GM12801 (cell line): ENCODE measurements around the gene EXD3.

Experiments
- TF ChIP-seq, protein P1 (sequence below): IDR thresholded peaks from one replicate; pipeline ENCODE4 v1.5.1; 2011; ENCODE audit warnings: control low read depth; ENCODE audit not compliant: insufficient read length; ENCODE audit errors: extremely low read depth

The EXD3 gene

DNA sequence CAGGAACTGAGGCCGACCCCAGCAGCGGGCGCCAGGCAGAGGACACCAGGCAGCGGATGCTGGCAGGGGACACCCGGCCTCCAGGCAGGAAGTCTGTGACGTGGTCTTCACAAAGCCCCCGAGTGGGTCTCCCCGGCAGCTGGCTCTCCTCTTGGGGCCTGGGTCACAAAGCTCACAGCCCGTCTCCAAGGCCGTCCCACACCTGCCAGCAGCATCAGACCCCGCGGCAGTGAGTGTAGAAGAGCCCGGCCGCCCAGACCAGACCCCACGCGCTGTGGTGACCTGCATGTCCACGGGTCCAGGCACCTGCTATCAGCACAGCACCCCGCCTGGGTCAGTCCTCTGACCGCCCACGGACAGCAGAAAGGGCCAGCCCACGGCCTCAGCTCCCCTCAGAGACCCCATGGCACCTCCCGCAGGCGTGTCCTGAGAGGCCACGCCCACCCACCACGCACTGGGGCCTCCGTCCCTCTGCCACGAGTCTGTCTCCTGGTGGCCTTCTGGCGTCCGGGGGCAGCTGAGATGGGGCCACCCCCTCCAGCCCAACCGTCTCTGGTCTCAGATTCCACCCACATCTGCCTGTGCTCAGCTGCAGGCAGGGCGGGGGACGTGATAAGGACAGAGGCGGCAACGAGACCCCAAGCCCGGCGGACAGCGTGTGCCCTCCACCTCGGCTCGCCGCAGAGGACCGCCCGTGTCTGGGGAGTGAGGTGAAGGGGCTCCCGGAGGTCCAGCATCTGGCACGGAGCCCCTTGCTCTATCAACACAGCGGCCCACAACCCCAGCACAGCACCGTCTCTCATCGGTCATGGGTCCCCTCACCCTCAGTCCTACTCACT is 34.2 kb downstream of the EXD3 start:
- TF ChIP-seq, protein P1, sequence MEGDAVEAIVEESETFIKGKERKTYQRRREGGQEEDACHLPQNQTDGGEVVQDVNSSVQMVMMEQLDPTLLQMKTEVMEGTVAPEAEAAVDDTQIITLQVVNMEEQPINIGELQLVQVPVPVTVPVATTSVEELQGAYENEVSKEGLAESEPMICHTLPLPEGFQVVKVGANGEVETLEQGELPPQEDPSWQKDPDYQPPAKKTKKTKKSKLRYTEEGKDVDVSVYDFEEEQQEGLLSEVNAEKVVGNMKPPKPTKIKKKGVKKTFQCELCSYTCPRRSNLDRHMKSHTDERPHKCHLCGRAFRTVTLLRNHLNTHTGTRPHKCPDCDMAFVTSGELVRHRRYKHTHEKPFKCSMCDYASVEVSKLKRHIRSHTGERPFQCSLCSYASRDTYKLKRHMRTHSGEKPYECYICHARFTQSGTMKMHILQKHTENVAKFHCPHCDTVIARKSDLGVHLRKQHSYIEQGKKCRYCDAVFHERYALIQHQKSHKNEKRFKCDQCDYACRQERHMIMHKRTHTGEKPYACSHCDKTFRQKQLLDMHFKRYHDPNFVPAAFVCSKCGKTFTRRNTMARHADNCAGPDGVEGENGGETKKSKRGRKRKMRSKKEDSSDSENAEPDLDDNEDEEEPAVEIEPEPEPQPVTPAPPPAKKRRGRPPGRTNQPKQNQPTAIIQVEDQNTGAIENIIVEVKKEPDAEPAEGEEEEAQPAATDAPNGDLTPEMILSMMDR, result no peak

DNA sequence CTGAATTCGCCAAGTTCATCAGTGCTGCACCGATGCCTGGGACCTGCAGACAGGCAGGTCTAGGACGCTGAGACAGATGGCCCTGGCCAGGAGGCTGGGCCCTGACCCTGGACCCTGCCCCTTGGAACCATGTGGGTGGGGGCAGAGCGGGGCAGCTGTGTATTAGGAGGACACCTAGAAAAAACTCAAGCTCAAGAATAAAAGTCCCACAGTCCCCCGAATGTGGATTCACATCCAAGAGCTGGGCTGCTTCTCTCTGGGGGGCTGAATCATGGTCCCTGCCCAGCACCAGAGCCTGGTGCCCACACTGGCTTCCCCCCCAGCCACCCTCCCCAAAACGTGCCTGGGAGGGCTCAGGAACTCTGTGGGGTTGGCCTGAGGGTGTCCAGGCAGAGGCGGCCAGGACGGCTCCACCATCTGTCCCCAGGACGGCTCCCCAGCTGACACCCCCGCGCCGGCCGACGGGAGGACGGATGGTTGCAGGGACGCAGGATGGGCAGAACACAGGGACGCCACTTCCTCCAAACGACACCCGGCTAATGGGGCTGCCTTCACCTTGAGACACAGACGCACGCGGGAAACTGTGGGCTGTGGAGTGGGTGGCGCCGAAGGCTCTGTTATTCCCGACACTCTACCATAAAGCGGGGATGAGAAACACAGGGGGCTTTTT is 34.9 kb downstream of the EXD3 start:
- TF ChIP-seq, protein P1, result no peak

DNA sequence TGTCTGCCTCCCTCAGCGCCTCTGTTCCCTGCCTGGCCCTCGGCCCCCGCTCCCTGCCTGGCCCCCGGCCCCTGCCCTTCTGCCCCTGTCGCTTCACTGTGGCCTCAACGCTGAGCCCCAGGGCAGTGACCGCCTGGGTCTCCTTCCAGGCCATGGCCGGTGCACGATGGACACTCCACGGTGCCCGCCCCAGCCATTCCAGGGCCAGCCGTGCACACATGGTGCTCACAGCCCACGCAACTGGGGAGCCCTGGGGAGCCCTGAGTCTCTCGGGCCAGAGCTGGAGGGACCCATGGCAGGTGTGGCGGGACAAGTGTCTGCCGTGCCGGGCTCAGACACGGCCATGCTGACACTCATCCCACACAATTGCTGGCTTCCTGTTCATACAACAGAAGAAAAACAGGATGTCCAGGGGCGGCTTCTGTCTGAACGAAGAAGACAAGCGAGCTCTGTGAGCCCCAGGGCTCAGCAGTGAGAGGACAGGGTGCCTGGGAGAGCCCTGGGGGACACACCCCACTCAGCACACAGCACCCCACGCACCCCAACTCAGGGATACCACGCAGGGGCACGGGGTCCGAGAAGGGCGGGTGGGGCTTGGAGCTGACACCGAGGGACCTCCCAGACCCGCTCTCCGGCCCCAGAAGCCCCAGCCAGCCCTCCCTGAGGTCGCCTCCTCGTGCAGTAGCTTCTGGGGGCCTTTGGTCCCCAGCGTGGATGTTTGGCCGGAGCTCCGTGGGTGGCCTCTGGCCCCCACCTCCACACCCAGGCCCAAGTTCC is 35.7 kb downstream of the EXD3 start:
- TF ChIP-seq, protein P1, result no peak

DNA sequence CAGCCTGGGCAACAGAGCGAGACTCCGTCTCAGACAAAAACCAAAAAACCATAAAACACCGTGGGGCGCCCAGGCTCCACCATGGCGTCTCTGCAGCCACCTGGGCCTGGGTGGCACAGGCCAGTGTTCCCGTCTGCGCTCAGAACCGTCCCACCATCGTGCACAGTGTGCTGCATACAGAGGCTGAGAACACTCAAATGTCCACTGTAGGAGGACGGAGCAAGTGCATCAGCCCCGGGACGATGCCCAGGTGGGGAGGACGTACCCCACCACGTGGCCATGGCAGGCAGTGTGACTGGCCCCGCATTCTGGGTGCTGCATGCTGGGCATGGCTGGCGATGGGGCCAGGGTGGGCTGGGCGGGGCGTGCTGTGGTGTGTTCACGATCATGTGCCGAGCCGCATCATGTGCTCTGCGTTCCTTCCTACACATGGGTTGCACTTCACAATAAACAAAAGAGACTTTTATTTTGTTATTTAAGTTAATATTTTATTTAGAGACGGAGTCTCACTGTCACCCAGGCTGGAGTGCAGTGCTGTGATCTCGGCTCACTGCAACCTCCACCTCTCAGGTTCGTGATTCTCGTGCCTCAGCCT is 37.8 kb downstream of the EXD3 start:
- TF ChIP-seq, protein P1, result no peak

DNA sequence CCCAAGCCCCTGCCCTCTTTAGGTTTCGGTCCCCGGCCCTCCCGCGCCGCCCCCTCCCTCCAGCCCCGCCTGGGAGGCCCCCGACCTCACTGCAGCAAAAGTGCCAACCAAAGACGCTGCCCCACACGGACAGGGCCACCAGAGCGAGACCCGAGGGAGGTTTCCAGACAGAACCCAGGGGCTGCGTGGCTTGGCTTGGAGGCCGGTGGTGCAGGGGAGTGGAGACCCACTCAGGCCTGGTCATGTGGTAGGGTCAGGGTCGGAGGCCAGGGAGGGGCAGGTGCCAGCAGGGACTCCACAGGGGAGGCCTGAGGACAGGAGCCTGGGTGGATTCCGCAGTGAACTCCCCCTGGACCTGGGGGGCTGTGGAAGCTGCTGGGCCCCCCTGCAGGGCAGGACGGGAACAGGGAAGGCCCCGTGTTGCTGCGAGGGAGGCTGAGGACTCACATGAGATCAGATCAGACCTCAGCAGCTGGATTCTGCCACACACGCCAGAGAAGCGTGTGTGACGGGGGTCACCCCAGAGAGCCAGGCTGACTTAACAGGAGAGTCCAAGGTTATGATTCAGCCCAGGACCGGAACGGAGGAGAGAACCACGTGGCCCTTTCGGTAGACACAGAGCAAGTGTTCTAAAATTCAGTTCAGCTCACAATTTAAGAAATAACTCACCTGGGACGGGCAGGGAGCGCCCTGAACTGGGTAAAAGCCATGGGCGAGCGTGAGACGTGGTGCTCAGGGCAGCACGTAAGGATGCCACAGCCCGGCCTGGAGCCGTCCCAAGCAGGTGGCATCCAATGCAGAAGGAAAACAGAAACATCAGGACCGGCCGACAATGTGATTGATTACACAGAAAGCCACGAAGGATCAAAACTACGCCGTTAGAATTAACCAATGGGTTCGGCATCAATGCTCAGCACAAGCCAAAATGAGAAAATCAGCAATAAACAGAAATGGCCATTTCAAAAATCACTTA is 38.9 kb downstream of the EXD3 start:
- TF ChIP-seq, protein P1, result no peak

DNA sequence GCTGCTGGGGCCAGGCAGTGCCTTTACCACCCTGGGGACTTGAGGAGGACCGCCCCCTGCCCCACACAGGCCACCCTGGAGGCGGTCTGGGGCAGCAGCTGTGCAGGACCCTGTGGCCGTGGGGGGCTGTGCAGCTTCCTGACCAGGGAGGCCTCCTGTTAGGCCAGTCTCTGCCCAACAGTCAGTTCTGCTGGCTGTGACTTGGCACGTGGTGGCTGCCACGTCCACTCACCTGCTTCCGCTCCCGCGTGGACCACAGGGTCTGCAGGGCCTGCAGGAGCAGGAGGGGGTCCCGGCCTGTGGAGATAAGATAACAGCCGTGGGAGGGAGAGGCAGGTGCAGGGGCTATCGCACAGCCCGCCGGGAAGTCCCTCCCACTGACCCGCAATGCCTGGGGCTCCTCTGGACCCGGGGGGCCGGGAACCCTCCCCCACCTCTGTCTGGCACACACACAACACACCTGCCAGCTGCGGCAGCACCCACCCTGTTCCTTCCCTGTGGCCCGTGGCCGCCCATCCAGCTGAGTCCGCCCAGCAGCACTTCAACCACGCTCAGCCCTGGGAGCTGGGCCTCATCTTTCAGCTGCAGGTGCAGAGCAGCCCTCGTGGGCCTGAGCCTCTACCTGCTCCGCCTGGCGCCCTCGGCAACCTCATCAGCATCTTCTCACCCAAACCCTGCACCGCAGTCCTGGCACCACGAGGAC is 39.7 kb downstream of the EXD3 start:
- TF ChIP-seq, protein P1, result no peak
